Colon (tissue), 2 donors: ENCODE results near the gene SPARCL1.
A peak's percentile ranks its signal among the peaks of the same experiment; 100 is the strongest.
"Not testable (repeated sequence)": the region's sequence is repeated elsewhere in the genome, so short reads cannot be mapped to it uniquely, and the experiment has no call there.

Source experiments
- FAIRE-seq: peaks from 2 replicates; lab custom pipeline; 2012; peaks lifted over from hg19 to GRCh38; lab: Jason Lieb, UNC
- donor health status: control.
- donor health status: control.

SPARCL1 gene

GRCh38 chr4:87499403-87500091, 29.6 kb downstream of the SPARCL1 start:
- no peak for FAIRE-seq

- no peak for FAIRE-seq
Observed at GRCh38 chr4:87498446-87498900, 30.7 kb downstream of the SPARCL1 start.

GRCh38 chr4:87497578-87497977, 31.6 kb downstream of the SPARCL1 start:
- no peak for FAIRE-seq

- no peak for FAIRE-seq
Observed at GRCh38 chr4:87497159-87497558, 32.0 kb downstream of the SPARCL1 start.

- FAIRE-seq, result no peak
Observed at GRCh38 chr4:87493115-87493514, 36.1 kb downstream of the SPARCL1 start.

GRCh38 chr4:87491851-87492250, 37.3 kb downstream of the SPARCL1 start:
- FAIRE-seq, result not testable (repeated sequence)

GRCh38 chr4:87491436-87491835, 37.7 kb downstream of the SPARCL1 start:
- FAIRE-seq, result no peak

GRCh38 chr4:87490664-87491369, 38.4 kb downstream of the SPARCL1 start:
- FAIRE-seq, result no peak

- no peak for FAIRE-seq
Observed at GRCh38 chr4:87489678-87490077, 39.5 kb downstream of the SPARCL1 start.

GRCh38 chr4:87488666-87489065, 40.5 kb downstream of the SPARCL1 start:
- not testable (repeated sequence) for FAIRE-seq

GRCh38 chr4:87483247-87483646, 45.9 kb downstream of the SPARCL1 start:
- FAIRE-seq, result not testable (repeated sequence)

- FAIRE-seq, result no peak
Observed at GRCh38 chr4:87481377-87481776, 47.8 kb downstream of the SPARCL1 start.

- FAIRE-seq, result no peak
Observed at GRCh38 chr4:87478732-87479250, 50.4 kb downstream of the SPARCL1 start.

GRCh38 chr4:87476934-87477333, 52.2 kb downstream of the SPARCL1 start:
- FAIRE-seq, result no peak

GRCh38 chr4:87469390-87469789, 59.8 kb downstream of the SPARCL1 start:
- FAIRE-seq, result no peak

- FAIRE-seq, result peak; percentile 88
Observed at GRCh38 chr4:87465739-87466366, 63.3 kb downstream of the SPARCL1 start.

GRCh38 chr4:87462102-87462501, 67.1 kb downstream of the SPARCL1 start:
- no peak for FAIRE-seq

- no peak for FAIRE-seq
Observed at GRCh38 chr4:87461281-87461700, 67.9 kb downstream of the SPARCL1 start.

- FAIRE-seq, result no peak
Observed at GRCh38 chr4:87458913-87459312, 70.3 kb downstream of the SPARCL1 start.

- FAIRE-seq, result no peak
Observed at GRCh38 chr4:87451537-87451936, 77.6 kb downstream of the SPARCL1 start.

GRCh38 chr4:87446375-87446774, 82.8 kb downstream of the SPARCL1 start:
- FAIRE-seq, result not testable (repeated sequence)

GRCh38 chr4:87445964-87446363, 83.2 kb downstream of the SPARCL1 start:
- FAIRE-seq, result no peak

- FAIRE-seq, result no peak
Observed at GRCh38 chr4:87444741-87445140, 84.4 kb downstream of the SPARCL1 start.
